GM19463 (cell line): ENCODE results near the gene HIF3A.
A peak's percentile ranks its signal among the peaks of the same experiment; 100 is the strongest.

Experiments
- ATAC-seq: cut with Tn5 transposase; IDR thresholded peaks from one replicate; pipeline ENCODE4 v1.9.1; 2021; ENCODE audit warnings: mild to moderate bottlenecking, moderate library complexity; ENCODE audit not compliant: unreplicated experiment

HIF3A gene

GRCh38 chr19:46324277-46324676 lies 27.4 kb downstream of the HIF3A start:
- no peak for ATAC-seq

GRCh38 chr19:46326608-46327007 lies 29.8 kb downstream of the HIF3A start:
- no peak for ATAC-seq

- ATAC-seq: no peak
These were observed 31.2 kb downstream of the HIF3A start for GRCh38 chr19:46328079-46328478.

GRCh38 chr19:46330319-46330918 lies 33.6 kb downstream of the HIF3A start:
- ATAC-seq: no peak

GRCh38 chr19:46337487-46337886 lies 40.6 kb downstream of the HIF3A start:
- no peak for ATAC-seq

GRCh38 chr19:46339446-46339845 lies 42.6 kb downstream of the HIF3A start:
- no peak for ATAC-seq

- no peak for ATAC-seq
These were observed 43.3 kb downstream of the HIF3A start for GRCh38 chr19:46340051-46340659.

- ATAC-seq: no peak
These were observed 45.1 kb downstream of the HIF3A start for GRCh38 chr19:46341937-46342336.

GRCh38 chr19:46344363-46344762 lies 47.5 kb downstream of the HIF3A start:
- no peak for ATAC-seq

- no peak for ATAC-seq
These were observed 48.3 kb downstream of the HIF3A start for GRCh38 chr19:46345157-46345556.

GRCh38 chr19:46346821-46347571 lies 50.2 kb downstream of the HIF3A start, which contains the start of gene PPP5C:
Gene PPP5C (plus strand): TSS chr19:46347087. CDS start chr19:46347097, 10 bp downstream.
- ATAC-seq: peak; percentile 48

GRCh38 chr19:46347572-46347883 lies 50.7 kb downstream of the HIF3A start:
- ATAC-seq: no peak

GRCh38 chr19:46347985-46348384 lies 51.1 kb downstream of the HIF3A start:
- ATAC-seq: no peak

- ATAC-seq: no peak
These were observed 52.6 kb downstream of the HIF3A start for GRCh38 chr19:46349311-46349993.

- no peak for ATAC-seq
These were observed 53.4 kb downstream of the HIF3A start for GRCh38 chr19:46350029-46350757.

- no peak for ATAC-seq
These were observed 53.9 kb downstream of the HIF3A start for GRCh38 chr19:46350758-46351159.

GRCh38 chr19:46351241-46352041 lies 54.6 kb downstream of the HIF3A start:
- no peak for ATAC-seq

- no peak for ATAC-seq
These were observed 57.1 kb downstream of the HIF3A start for GRCh38 chr19:46353730-46354528.
